Effector memory CD4-positive, alpha-beta T cell (primary cell): ENCODE data around the gene LBH.

Experiments
- DNase-seq, 3 donors: peaks; one replicate each; pipeline ENCODE4 v3.0.0-alpha.2; 2020
- H3K27ac ChIP-seq: 2 replicates; pipeline ENCODE4 v1.7.0; 2013; ENCODE audit warnings: mild to moderate bottlenecking, low read length, moderate library complexity; ENCODE audit not compliant: insufficient read depth, poor library complexity, severe bottlenecking
- H3K27me3 ChIP-seq: replicated peaks from 2 replicates; pipeline ENCODE4 v1.7.0; 2013; ENCODE audit warnings: mild to moderate bottlenecking, low read length; ENCODE audit not compliant: insufficient read depth, control insufficient read depth, poor library complexity, severe bottlenecking
- H3K36me3 ChIP-seq: 2 replicates; pipeline ENCODE4 v1.7.0; 2013; ENCODE audit warnings: mild to moderate bottlenecking, low read length, moderate library complexity; ENCODE audit not compliant: control insufficient read depth, insufficient read depth
- H3K4me1 ChIP-seq: 2 replicates; pipeline ENCODE4 v1.7.0; 2013; ENCODE audit warnings: low read length, mild to moderate bottlenecking; ENCODE audit not compliant: control insufficient read depth, insufficient read depth, poor library complexity, severe bottlenecking
- H3K4me3 ChIP-seq: 2 replicates; pipeline ENCODE4 v1.7.0; 2013; ENCODE audit warnings: low read length, low read depth, mild to moderate bottlenecking; ENCODE audit not compliant: insufficient read depth, poor library complexity, severe bottlenecking
- H3K9me3 ChIP-seq: 2 replicates; pipeline ENCODE4 v1.7.0; 2013; ENCODE audit warnings: mild to moderate bottlenecking, low read length, moderate library complexity; ENCODE audit not compliant: control insufficient read depth

LBH gene

DNA sequence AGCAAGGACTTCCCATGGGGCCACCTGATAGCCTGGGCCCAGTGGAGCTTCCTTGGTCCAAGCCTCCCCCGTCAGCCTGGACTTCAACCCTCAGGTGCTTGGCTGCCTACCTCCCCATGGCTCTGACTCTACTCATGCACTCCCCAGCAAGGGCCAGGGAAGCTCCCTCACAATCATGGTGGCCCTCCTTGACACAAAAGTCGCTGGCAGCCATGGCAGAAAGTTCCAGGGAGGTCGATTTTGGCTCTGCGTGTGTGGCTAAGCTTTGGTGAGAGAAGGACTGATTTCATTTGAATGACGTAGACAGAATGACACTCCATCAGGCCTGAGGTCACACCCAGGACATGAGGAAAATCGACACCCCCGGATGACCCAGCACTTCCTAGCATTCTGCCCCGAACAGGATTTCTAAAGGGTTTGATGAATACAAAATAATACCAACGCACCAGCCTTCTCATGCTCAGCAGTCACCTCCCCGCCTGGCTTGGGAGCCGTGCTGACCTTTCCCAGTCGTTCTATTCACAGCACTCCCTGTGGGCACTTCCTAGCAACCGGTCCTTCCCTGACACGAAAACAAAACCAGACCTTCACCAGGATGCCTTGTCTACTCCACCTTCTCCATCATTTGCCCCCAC is 52.7 kb downstream of the LBH start:
- H3K9me3 ChIP-seq, result no peaks in the 10 kb centered on the region
- no peak overlapping the region for H3K27ac ChIP-seq
- H3K4me1 ChIP-seq, result peaks cover 5% of the 10 kb centered on the region
- H3K27me3 ChIP-seq, result no peaks in the 10 kb centered on the region
- H3K4me3 ChIP-seq, result no peak overlapping the region
- no peaks in the 10 kb centered on the region for H3K36me3 ChIP-seq
- DNase-seq, result no peak

DNA sequence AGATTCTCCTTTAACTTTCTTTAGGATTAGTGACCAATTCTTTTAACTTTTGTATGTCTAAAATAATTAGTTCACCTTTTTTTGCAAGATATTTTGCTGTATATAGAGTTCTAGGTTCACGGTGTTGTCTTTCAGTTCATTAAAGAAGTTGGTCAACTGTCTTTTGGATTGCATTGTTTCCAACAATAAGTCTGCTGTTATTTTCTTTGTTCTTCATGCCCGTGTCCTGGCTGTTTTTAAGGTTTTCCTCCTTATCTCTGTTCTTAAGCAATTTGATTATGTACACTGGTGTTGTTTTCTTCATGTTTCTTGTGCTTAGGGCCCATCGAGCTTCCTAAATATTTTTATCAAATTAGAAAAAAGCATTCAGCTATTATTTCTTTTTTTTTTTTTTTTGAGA is 54.4 kb downstream of the LBH start:
- Histone ChIP-seq H3K4me1 (peaks cover 5% of the 10 kb centered on the region), H3K27ac (no peak overlapping the region), H3K9me3 (no peaks in the 10 kb centered on the region), H3K27me3 (no peaks in the 10 kb centered on the region), H3K36me3 (no peaks in the 10 kb centered on the region), H3K4me3 (no peak overlapping the region)
- DNase-seq, result no peak

DNA sequence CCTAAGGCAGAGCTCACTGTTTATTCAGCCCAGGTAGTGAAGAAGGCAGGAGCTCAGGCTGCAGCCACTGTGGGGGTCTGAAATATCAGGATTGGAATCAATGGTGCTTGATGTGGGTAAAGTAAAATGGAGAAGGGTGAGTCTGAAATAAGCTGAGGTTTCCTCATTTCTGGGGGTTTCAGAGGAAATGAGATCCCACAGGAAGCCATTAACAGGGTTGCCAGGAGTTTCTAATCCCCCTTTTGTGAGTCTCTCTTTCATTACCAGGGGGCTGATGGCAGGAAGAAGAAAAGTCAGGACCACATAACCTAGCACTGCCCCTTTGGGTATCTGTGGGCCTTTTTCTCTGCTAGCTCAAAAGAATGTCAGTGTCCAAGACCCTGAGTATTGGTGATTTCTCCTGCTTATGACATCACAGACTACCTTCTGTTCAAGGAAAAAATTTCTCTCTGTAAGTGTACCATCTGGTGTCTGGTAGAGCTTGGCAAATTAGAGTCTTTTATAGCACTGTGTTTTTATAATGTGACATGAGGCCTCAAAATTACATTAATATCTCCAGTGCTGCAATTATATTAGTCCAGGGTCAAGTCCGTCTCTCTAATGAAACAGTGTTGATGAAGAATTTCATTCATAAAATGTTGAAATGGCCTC is 56.0 kb downstream of the LBH start:
- Histone ChIP-seq H3K9me3 (no peaks in the 10 kb centered on the region), H3K27ac (no peak overlapping the region), H3K27me3 (no peaks in the 10 kb centered on the region), H3K4me3 (no peak overlapping the region), H3K36me3 (no peaks in the 10 kb centered on the region), H3K4me1 (peaks cover 5% of the 10 kb centered on the region)
- DNase-seq, result no peak

DNA sequence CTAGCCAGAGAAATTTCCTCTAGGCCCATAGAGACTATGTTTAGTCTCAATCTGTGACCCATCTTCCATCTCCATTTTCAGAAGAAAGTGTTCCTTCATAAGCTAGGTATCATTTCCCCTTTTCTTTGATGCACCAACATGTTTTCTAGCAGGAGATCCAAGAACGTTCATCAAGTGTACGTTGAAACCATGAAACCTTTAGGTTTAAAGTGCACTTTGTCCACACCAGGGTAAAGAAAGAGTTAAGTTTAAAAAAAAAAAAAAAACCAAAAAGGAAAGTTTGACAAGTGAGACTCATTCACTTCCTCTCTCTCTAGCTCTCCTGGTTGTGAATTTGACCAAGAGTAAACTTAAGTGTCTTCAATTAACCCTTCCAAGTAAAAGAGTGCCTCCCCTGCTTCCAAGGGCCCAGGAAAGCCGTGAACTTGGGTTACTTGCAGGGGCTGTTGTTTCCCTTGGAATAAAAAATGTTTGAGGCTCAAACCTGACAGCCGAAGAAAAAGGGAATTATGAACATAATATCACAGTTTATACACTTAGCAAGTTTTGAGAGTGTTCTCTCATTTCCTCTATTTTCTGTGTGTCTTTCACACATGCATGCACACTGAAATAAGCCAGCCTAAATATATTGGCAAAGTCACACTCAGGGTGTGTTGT is 56.7 kb downstream of the LBH start:
- Histone ChIP-seq H3K27ac (no peak overlapping the region), H3K9me3 (no peaks in the 10 kb centered on the region), H3K36me3 (no peaks in the 10 kb centered on the region), H3K27me3 (no peaks in the 10 kb centered on the region), H3K4me1 (peaks cover 5% of the 10 kb centered on the region), H3K4me3 (no peak overlapping the region)
- DNase-seq, result no peak

DNA sequence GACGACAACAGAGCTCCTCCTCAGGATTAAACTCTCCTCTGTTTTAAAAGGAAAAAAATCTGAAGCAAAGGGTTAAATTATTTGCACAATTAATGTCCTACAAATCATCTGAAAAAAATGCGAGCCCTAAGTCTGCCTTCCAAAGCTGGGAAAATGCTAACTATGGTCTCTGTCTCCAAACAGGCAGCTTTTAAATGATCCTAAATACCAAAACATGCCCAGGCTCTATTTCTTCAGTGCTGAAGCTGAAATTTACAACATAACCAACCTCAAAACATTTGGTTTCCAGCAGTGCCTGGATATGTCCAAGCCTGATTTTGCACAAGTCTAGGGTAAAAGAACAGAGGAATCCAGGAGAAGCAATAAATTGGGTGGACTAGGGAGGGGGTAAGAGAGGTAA is 57.2 kb downstream of the LBH start:
- no peaks in the 10 kb centered on the region for H3K36me3 ChIP-seq
- H3K4me3 ChIP-seq, result no peak overlapping the region
- H3K27me3 ChIP-seq, result no peaks in the 10 kb centered on the region
- H3K27ac ChIP-seq, result no peak overlapping the region
- no peaks in the 10 kb centered on the region for H3K9me3 ChIP-seq
- no peak for DNase-seq
- peaks cover 5% of the 10 kb centered on the region for H3K4me1 ChIP-seq

DNA sequence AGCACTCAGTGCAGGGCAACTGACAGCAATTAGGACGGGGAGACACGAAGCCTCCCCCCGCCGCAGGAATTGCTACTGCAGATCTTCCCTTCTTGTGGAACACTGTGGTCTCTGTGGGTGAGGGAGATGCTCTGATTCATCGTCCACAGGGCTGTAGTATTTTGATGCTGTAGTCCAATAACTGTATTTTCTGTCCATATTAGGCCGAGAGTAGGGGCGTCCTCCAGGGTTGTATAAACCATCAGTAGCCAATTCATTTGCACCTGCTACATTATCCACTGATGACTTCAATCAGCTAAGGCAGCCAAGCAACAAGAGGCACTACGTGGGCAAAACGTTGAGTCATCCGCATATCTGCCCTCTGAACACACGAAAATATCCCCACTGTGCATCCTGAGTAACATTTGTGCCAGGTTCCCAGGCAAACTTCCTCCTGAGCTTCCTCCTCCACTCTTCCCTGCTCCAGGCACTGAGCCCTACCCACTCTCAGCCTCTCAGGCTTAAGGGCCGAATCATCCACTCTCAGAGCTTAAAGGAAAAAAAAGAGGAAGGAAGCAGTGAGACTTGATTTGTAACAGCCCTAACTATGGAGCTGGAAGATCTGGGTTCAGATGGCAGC is 62.1 kb downstream of the LBH start:
- Histone ChIP-seq H3K4me1 (no peaks in the 10 kb centered on the region), H3K36me3 (no peaks in the 10 kb centered on the region), H3K4me3 (no peak overlapping the region), H3K27me3 (no peaks in the 10 kb centered on the region), H3K9me3 (no peaks in the 10 kb centered on the region), H3K27ac (no peak overlapping the region)
- DNase-seq, result no peak

DNA sequence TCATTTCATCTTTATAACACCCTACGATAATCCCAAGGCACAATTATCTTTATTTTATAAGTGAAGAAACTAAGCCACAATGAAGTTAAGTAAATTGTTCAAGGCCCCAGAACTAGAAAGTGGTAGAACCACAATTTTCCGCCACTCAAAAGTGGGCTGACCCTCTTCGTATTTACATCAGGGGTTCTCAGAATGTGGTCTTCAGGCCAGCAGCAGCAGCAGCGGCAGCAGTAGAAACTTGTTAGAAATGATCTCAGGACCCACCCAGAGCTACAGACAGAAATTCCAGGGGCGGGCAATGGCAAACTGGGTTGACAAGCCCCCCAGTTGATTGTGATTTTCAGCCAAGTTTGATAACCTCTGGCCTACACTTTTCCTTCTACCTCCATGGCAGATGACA is 62.8 kb downstream of the LBH start:
- Histone ChIP-seq H3K9me3 (no peaks in the 10 kb centered on the region), H3K4me1 (no peaks in the 10 kb centered on the region), H3K36me3 (no peaks in the 10 kb centered on the region), H3K4me3 (no peak overlapping the region), H3K27ac (no peak overlapping the region), H3K27me3 (no peaks in the 10 kb centered on the region)
- DNase-seq, result no peak

DNA sequence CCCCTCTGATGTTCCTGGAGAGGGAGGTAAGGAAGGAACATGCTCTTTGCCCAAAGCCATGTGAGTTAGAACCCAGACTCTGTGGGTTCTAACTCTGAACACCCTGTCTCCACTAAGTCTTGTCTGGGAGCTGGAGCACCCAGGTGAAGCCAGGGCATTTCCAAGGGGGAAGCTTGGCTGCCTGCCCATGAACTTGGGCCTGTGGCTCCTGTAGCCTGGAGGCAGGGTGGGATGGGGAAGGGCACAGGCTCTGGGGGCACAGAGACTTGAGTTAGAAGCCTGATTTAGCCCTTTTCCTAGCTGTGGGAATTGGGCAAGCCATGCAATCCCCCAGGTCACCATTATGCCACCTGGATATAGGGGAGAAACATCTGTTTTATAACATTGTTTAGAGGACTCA is 65.2 kb downstream of the LBH start:
- no peak overlapping the region for H3K4me3 ChIP-seq
- no peaks in the 10 kb centered on the region for H3K36me3 ChIP-seq
- H3K9me3 ChIP-seq, result no peaks in the 10 kb centered on the region
- no peaks in the 10 kb centered on the region for H3K4me1 ChIP-seq
- DNase-seq, result no peak
- H3K27ac ChIP-seq, result no peak overlapping the region
- no peaks in the 10 kb centered on the region for H3K27me3 ChIP-seq

DNA sequence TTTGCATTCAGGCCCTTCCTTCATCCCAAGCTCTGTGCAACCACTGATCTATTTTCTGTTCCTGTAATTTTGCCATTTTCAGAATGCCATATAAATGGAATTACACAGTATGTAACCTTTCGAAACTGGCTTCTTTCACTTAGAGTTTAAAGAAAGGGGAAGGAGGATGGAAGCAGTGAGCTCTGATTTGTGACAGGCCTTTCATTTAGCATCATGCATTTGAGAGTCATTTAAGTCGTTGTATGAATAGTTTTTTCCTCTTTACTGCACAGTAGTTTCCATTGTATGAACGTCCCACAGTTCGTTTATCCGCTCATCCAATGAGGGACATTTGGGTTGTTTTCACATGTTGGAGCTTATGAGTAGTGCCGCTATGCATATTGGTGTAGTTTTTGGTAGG is 67.0 kb downstream of the LBH start:
- no peak overlapping the region for H3K27ac ChIP-seq
- H3K4me1 ChIP-seq, result no peaks in the 10 kb centered on the region
- no peaks in the 10 kb centered on the region for H3K27me3 ChIP-seq
- no peak for DNase-seq
- H3K4me3 ChIP-seq, result no peak overlapping the region
- H3K9me3 ChIP-seq, result no peaks in the 10 kb centered on the region
- H3K36me3 ChIP-seq, result no peaks in the 10 kb centered on the region

DNA sequence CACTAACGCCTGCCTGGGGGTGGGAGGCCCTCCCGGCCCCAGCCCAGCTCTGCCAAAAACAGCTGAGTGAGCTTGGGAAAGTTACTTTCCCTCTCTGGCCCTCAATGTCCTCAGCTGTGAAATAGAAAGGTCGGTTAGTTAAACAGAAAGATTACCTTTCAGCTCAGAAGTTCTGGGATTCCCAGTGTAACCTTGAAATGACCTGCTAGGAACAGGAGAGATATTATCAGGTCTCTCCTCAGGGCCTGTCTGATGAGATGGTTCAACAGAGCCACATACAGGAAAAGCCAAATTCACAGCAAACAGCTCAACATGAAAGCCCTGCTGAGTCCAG is 68.8 kb downstream of the LBH start:
- Histone ChIP-seq H3K27me3 (no peaks in the 10 kb centered on the region), H3K36me3 (no peaks in the 10 kb centered on the region), H3K4me3 (no peak overlapping the region), H3K9me3 (no peaks in the 10 kb centered on the region), H3K4me1 (no peaks in the 10 kb centered on the region), H3K27ac (no peak overlapping the region)
- no peak for DNase-seq
